ENCODE data around the gene DUSP16. TPM values are rescaled to one million over a fixed set of nuclear protein-coding genes. Genes with fewer than 3 reads are reported as not detected.

The DUSP16 gene
- total RNA-seq, 4 donors from 2014 or later, result 24.2 to 34.5 (median 26.4) TPM

- intact Hi-C loops (cut with DNase I), result no loop called here
- Histone ChIP-seq H3K27ac (no peak overlapping the region), H3K9me3 (no peaks in the 10 kb centered on the region), H3K4me1 (peaks cover 14 to 15% of the 10 kb centered on the region in 2 donors), H3K36me3 (no peaks in the 10 kb centered on the region), H3K27me3 (no peaks in the 10 kb centered on the region), H3K4me3 (replicated peaks in 1 of 3) (no peak overlapping the region)
- 85 to 88% methylated on average over 3 of the region's 3 CpGs for WGBS, 2 donors
- DNase-seq, result no peak
- TF ChIP-seq CTCF (IDR thresholded peaks at IDR 0.05), result no peak
Observed at GRCh38 chr12:12609692-12610091, 47.0 kb upstream of the DUSP16 start.

- Histone ChIP-seq H3K4me3 (replicated peaks in 1 of 3) (no peak overlapping the region), H3K36me3 (no peaks in the 10 kb centered on the region), H3K27ac (no peak overlapping the region), H3K9me3 (no peaks in the 10 kb centered on the region), H3K4me1 (peaks cover 14 to 15% of the 10 kb centered on the region in 2 donors), H3K27me3 (no peaks in the 10 kb centered on the region)
- WGBS, 2 donors, result 93 to 100% methylated on average over 1 of the region's 1 CpG
- no peak for DNase-seq
- no peak for TF ChIP-seq CTCF (IDR thresholded peaks at IDR 0.05)
- TF ChIP-seq POLR2A (IDR thresholded peaks at IDR 0.05), result no peak
- intact Hi-C loops (cut with DNase I), result no loop called here
Observed at GRCh38 chr12:12608557-12608957, 45.9 kb upstream of the DUSP16 start.

GRCh38 chr12:12606781-12607589 is 44.3 kb upstream of the DUSP16 start:
- Histone ChIP-seq H3K4me3 (replicated peaks in 1 of 3) (no peak overlapping the region), H3K27me3 (no peaks in the 10 kb centered on the region), H3K36me3 (no peaks in the 10 kb centered on the region), H3K4me1 (peaks cover 0 to 5% of the 10 kb centered on the region in 2 donors), H3K27ac (no peak overlapping the region), H3K9me3 (no peaks in the 10 kb centered on the region)
- intact Hi-C loops (cut with DNase I), result no loop called here
- no peak for DNase-seq
- WGBS, 2 donors, result 65 to 69% methylated on average over 7 of the region's 7 CpGs
- TF ChIP-seq POLR2A (IDR thresholded peaks at IDR 0.05) (no peak), CTCF (IDR thresholded peaks at IDR 0.05) (no peak)

- H3K9me3 ChIP-seq, result no peaks in the 10 kb centered on the region
- TF ChIP-seq POLR2A (IDR thresholded peaks at IDR 0.05) (no peak), CTCF (IDR thresholded peaks at IDR 0.05) (no peak)
- DNase-seq, result no peak
- H3K27me3 ChIP-seq, result no peaks in the 10 kb centered on the region
- 77 to 85% methylated on average over 5 of the region's 5 CpGs for WGBS, 2 donors
- no peaks in the 10 kb centered on the region for H3K4me1 ChIP-seq
- no peaks in the 10 kb centered on the region for H3K36me3 ChIP-seq
- intact Hi-C loops (cut with DNase I), result no loop called here
- no peak overlapping the region for H3K27ac ChIP-seq
- H3K4me3 ChIP-seq (replicated peaks in 1 of 3), result no peak overlapping the region
Observed at GRCh38 chr12:12604740-12605139, 42.1 kb upstream of the DUSP16 start.

GRCh38 chr12:12600659-12601058 is 38.0 kb upstream of the DUSP16 start:
- intact Hi-C loops (cut with DNase I), result no loop called here
- no peaks in the 10 kb centered on the region for H3K4me1 ChIP-seq
- WGBS, 2 donors, result 78 to 81% methylated on average over 8 of the region's 8 CpGs

More at GRCh38 chr12:12600659-12601058, 38.0 kb upstream of the DUSP16 start:
- DNase-seq, result no peak
- H3K27me3 ChIP-seq, result no peaks in the 10 kb centered on the region
- H3K27ac ChIP-seq, result no peak overlapping the region
- no peaks in the 10 kb centered on the region for H3K36me3 ChIP-seq
- TF ChIP-seq POLR2A (IDR thresholded peaks at IDR 0.05) (no peak), CTCF (IDR thresholded peaks at IDR 0.05) (no peak)
- H3K9me3 ChIP-seq, result no peaks in the 10 kb centered on the region
- no peak overlapping the region for H3K4me3 ChIP-seq (replicated peaks in 1 of 3)
